Endothelial cell (in vitro differentiated cells): Measurements from ENCODE around the gene ATAD3C. TPM values are rescaled to one million over a fixed set of nuclear protein-coding genes. Genes with fewer than 3 reads are reported as not detected.

Experiments
- DNase-seq: peaks from one replicate; pipeline ENCODE4 v3.0.0; 2021; ENCODE audit warnings: low spot score
- H3K27ac Mint-ChIP-seq: one replicate; pipeline ENCODE4 v1.8.0; 2021; ENCODE audit warnings: mixed read lengths, inconsistent platforms; ENCODE audit not compliant: unreplicated experiment
- H3K27me3 Mint-ChIP-seq: one replicate; pipeline ENCODE4 v1.8.0; 2021; ENCODE audit warnings: mild to moderate bottlenecking, moderate library complexity, mixed read lengths, inconsistent platforms; ENCODE audit not compliant: unreplicated experiment
- H3K36me3 Mint-ChIP-seq: one replicate; pipeline ENCODE4 v1.8.0; 2021; ENCODE audit warnings: mild to moderate bottlenecking, low read depth, mixed read lengths, inconsistent platforms; ENCODE audit not compliant: unreplicated experiment
- H3K4me1 Mint-ChIP-seq: one replicate; pipeline ENCODE4 v1.8.0; 2021; ENCODE audit warnings: mild to moderate bottlenecking, mixed read lengths, inconsistent platforms; ENCODE audit not compliant: unreplicated experiment
- H3K4me3 Mint-ChIP-seq: one replicate; pipeline ENCODE4 v1.8.0; 2021; ENCODE audit warnings: mild to moderate bottlenecking, mixed read lengths, inconsistent platforms; ENCODE audit not compliant: unreplicated experiment
- H3K9me3 Mint-ChIP-seq: one replicate; pipeline ENCODE4 v1.8.0; 2021; ENCODE audit warnings: mixed read lengths, inconsistent platforms; ENCODE audit not compliant: unreplicated experiment
- CTCF ChIP-seq: fragments of 200-600 bp; sonication (generic); IDR thresholded peaks from one replicate; pipeline ENCODE4 v1.5.0; 2021; ENCODE audit warnings: antibody characterized with exemption; ENCODE audit not compliant: unreplicated experiment
- long read RNA-seq: library from polyadenylated mRNA; unstranded; transcript quantifications from one replicate; pipeline ENCODE4 v2.0.0, GENCODE V29; 2020; ENCODE audit not compliant: unreplicated experiment
- total RNA-seq: library from RNA; stranded (reverse); fragmentation: NEBNext Ultra II Directional; extraction: Animal tissue kit (Norgen Biotek cat#: 25700); gene quantifications from one replicate; pipeline ENCODE4 v1.2.1, GENCODE V29; 2021; ENCODE audit not compliant: unreplicated experiment

Gene ATAD3C, protein sequence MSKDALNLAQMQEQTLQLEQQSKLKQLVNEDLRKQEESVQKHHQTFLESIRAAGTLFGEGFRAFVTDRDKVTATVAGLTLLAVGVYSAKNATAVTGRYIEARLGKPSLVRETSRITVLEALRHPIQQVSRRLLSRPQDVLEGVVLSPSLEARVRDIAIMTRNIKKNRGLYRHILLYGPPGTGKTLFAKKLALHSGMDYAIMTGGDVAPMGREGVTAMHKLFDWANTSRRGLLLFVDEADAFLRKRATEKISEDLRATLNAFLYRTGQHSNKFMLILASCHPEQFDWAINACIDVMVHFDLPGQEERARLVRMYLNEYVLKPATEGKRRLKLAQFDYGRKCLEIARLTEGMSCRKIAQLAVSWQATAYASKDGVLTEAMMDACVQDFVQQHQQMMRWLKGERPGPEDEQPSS
- total RNA-seq: 2.9 TPM
- long read RNA-seq, partial matches to known transcripts: 0 of 1 reads
- long read RNA-seq, other reads (novel, unspliced or antisense): 1 of 1 reads

GRCh38 chr1:1449099-1449739, at the start of gene ATAD3C:
ATAD3C (plus strand) TSS chr1:1449689; CDS start chr1:1450684, 995 bp downstream.
- Mint-ChIP-seq H3K36me3 (no peaks in the 10 kb centered on the region), H3K27ac (no peak within 1 kb of the TSS), H3K4me1 (peaks cover 6% of the 10 kb centered on the region), H3K9me3 (no peaks in the 10 kb centered on the region), H3K27me3 (peaks cover 2% of the 10 kb centered on the region), H3K4me3 (no peak within 1 kb of the TSS)
- no peak for TF ChIP-seq CTCF
- DNase-seq: no peak

DNA sequence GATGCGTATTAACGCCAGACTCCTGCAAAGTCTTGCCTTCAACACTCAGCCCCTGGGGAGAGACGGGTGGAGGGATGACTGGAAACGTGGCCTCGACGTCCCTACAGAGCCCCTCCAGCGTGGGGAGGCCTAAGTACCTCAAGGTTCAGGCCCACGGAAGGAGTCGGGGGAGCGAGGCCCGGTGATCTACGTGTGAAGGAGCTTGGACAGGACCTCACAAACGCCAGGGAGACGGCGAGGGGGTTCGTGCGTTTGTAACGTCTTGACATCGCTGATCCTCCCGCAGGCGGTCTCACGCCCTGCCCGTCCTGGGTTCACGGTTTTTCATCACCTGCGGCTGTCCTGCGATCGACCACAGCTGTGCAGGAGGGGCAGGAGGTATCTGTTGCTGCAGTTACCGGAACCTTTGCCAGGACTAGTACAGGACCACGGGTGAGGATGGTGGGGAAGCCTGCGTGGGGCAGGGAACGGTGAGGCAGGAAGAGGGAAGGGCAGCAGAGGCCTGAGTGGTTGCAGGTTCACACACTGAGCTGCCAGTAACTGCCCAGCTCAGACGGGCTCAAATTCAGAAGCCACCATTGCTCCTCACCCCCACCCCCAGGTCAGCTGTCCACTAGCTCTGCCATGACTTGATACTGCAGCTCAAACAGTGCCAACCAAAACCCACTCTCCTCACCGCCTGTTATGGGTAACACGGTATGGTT, 49.5 kb upstream of the ATAD3C start:
- Mint-ChIP-seq H3K4me1 (peaks cover 36% of the 10 kb centered on the region), H3K4me3 (peak overlapping the region; percentile 95), H3K36me3 (peaks cover 39% of the 10 kb centered on the region), H3K27me3 (peaks cover 11% of the 10 kb centered on the region), H3K9me3 (no peaks in the 10 kb centered on the region), H3K27ac (peak overlapping the region; percentile 91)
- DNase-seq: peak; percentile 21
- no peak for TF ChIP-seq CTCF

DNA sequence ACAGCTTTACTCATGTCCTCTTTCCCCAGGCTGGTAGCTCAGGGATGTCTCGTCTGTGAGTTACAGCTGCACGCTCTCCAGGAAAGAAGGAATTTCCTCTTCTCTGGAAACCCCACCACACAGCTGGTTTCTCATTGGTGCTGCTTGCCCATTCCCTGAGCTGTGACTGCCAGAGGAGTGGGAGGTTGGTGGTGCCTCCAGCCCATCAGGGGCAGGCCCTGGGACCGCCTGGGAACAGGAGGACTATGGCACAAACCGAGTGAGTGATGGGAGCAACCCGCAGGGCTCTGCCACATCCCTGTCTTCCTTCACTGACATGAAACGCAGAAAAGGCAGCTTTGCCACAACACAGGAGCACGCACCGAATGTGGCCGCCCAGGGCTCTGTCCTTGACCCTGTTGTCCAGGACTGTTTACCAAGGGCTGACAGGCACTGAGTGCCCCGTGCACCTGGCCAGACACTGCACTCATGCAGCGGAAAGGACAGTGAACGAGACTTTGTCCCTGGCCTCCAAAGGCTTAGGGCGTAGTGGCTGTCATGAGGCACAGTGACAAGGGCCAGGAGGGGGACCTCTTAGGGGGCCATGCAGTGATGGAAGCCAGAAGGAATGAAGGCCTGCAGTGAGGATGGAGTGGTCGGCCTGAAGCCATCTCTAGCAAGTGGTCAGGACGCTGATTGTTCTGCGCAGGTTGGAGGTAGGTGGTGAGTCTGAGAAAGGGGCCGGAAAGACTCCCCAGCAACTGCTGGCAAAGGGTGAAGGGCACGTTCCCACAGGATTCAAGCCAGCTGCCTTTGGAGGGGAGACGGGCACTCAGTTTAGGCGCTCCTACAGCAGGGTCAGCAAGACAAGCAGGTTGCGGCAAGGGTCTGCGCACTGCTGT, 48.7 kb upstream of the ATAD3C start:
- DNase-seq: no peak
- Mint-ChIP-seq H3K27me3 (peaks cover 13% of the 10 kb centered on the region), H3K36me3 (peaks cover 38% of the 10 kb centered on the region), H3K4me3 (peak overlapping the region; percentile 95), H3K4me1 (peaks cover 32% of the 10 kb centered on the region), H3K9me3 (no peaks in the 10 kb centered on the region), H3K27ac (peak overlapping the region; percentile 91)
- no peak for TF ChIP-seq CTCF

GRCh38 chr1:1401457-1402010, 48.0 kb upstream of the ATAD3C start:
- Mint-ChIP-seq H3K9me3 (no peaks in the 10 kb centered on the region), H3K36me3 (peaks cover 39% of the 10 kb centered on the region), H3K27ac (peak overlapping the region; percentile 74), H3K4me3 (peak overlapping the region; percentile 84), H3K27me3 (peaks cover 18% of the 10 kb centered on the region), H3K4me1 (peaks cover 35% of the 10 kb centered on the region)
- no peak for DNase-seq
- TF ChIP-seq CTCF: no peak
